DND-41 (cell line): ENCODE measurements around the gene NRF1.

Experiments used
- ATAC-seq: fragments of 200-7000 bp; cut with Tn5 transposase; 3 replicates; pipeline ENCODE4 v1.9.1; 2021; ENCODE audit warnings: low read depth; ENCODE audit not compliant: insufficient read depth
- DNase-seq: peaks from one replicate; pipeline ENCODE4 v3.0.0-alpha.2; 2020
- H2AFZ ChIP-seq: 2 replicates; pipeline ENCODE4 v1.6.0; 2012; ENCODE audit warnings: low read depth, low read length
- H3K27ac ChIP-seq: 2 replicates; pipeline ENCODE4 v1.5.1; 2012; ENCODE audit warnings: low read length, inconsistent platforms
- H3K27me3 ChIP-seq: fragments of 200-600 bp; sonication (generic); 2 replicates; pipeline ENCODE4 v1.6.0; 2012; ENCODE audit warnings: low read length, mild to moderate bottlenecking, inconsistent platforms; ENCODE audit not compliant: insufficient read depth, poor library complexity
- H3K36me3 ChIP-seq: 2 replicates; pipeline ENCODE4 v1.5.1; 2012; ENCODE audit warnings: low read length, inconsistent platforms; ENCODE audit not compliant: insufficient read depth
- H3K4me1 ChIP-seq: 2 replicates; pipeline ENCODE4 v1.5.1; 2012; ENCODE audit warnings: mild to moderate bottlenecking, low read length; ENCODE audit not compliant: insufficient read depth
- H3K4me2 ChIP-seq: 2 replicates; pipeline ENCODE4 v1.6.0; 2012; ENCODE audit warnings: mild to moderate bottlenecking, moderate library complexity, low read length, inconsistent platforms; ENCODE audit not compliant: insufficient read depth
- H3K4me3 ChIP-seq, 2 experiments: fragments of 200-600 bp in 1 of 2; shearing (Covaris generic) in 1 of 2; 2 replicates each; pipeline ENCODE4 v1.5.1; 2012 to 2016; ENCODE audit warnings: inconsistent platforms in 2 of 2, low read length in 2 of 2, mild to moderate bottlenecking in 2 of 2, low read depth in 1 of 2, moderate library complexity in 1 of 2
- H3K79me2 ChIP-seq: 2 replicates; pipeline ENCODE4 v1.6.0; 2012; ENCODE audit warnings: low read length, inconsistent platforms; ENCODE audit not compliant: insufficient read depth
- H3K9ac ChIP-seq: 2 replicates; pipeline ENCODE4 v1.6.0; 2012; ENCODE audit warnings: low read depth, mild to moderate bottlenecking, inconsistent platforms, low read length, moderate library complexity
- H3K9me3 ChIP-seq: 2 replicates; pipeline ENCODE4 v1.5.1; 2012; ENCODE audit warnings: low read length, moderate library complexity, mild to moderate bottlenecking, inconsistent platforms; ENCODE audit not compliant: insufficient read depth, severe bottlenecking
- H4K20me1 ChIP-seq: 2 replicates; pipeline ENCODE4 v1.6.0; 2012; ENCODE audit warnings: low read length; ENCODE audit not compliant: insufficient read depth
- EZH2 ChIP-seq: IDR thresholded peaks from 3 replicates; pipeline ENCODE4 v1.6.1; 2012; ENCODE audit warnings: borderline replicate concordance, low read depth, mild to moderate bottlenecking, moderate library complexity, low read length, inconsistent platforms; ENCODE audit not compliant: severe bottlenecking
- TF ChIP-seq, protein P1 (sequence below): IDR thresholded peaks from 2 replicates; pipeline ENCODE4 v1.5.1; 2012; ENCODE audit warnings: borderline replicate concordance, low read length, moderate library complexity, mild to moderate bottlenecking; ENCODE audit not compliant: poor library complexity, severe bottlenecking; ENCODE audit errors: extremely low read depth

Gene NRF1

GRCh38 chr7:129605960-129606614 is 5.4 kb upstream of the NRF1 start:
- Histone ChIP-seq H3K4me2 (no peak overlapping the region), H2AFZ (no peak overlapping the region), H3K36me3 (peaks cover 35% of the 10 kb centered on the region), H3K27me3 (no peaks in the 10 kb centered on the region), H3K27ac (no peak overlapping the region), H3K4me1 (peaks cover 19% of the 10 kb centered on the region), H3K9me3 (no peaks in the 10 kb centered on the region), H4K20me1 (0 out of 2 replicates have a peak, but pooled peaks cover 5% of the 10 kb centered on the region), H3K79me2 (peaks cover 20% of the 10 kb centered on the region), H3K9ac (no peak overlapping the region), H3K4me3 (no peak overlapping the region)
- ATAC-seq: no peak
- DNase-seq: no peak
- no peak for TF ChIP-seq EZH2
- TF ChIP-seq, protein P1, sequence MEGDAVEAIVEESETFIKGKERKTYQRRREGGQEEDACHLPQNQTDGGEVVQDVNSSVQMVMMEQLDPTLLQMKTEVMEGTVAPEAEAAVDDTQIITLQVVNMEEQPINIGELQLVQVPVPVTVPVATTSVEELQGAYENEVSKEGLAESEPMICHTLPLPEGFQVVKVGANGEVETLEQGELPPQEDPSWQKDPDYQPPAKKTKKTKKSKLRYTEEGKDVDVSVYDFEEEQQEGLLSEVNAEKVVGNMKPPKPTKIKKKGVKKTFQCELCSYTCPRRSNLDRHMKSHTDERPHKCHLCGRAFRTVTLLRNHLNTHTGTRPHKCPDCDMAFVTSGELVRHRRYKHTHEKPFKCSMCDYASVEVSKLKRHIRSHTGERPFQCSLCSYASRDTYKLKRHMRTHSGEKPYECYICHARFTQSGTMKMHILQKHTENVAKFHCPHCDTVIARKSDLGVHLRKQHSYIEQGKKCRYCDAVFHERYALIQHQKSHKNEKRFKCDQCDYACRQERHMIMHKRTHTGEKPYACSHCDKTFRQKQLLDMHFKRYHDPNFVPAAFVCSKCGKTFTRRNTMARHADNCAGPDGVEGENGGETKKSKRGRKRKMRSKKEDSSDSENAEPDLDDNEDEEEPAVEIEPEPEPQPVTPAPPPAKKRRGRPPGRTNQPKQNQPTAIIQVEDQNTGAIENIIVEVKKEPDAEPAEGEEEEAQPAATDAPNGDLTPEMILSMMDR: no peak

DNA sequence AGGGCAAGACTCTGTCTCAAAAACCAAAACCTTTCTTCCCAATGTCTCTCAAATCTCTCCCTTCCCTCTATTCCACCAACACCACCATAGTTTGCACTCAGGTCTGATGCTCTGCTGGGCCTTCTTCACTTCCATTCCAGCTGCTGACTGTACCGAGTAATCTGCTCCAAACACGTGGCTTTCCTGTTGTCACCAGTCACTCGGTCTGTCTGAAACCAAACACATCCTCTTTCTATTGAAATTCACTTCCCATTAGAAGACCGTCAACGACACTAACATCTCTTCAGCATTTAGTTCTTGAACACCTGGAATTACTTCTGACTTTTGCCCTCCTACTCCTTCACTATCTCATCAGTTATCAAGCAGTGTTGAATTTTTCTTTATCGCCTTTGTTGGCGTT is 4.7 kb upstream of the NRF1 start:
- Histone ChIP-seq H3K36me3 (peaks cover 35% of the 10 kb centered on the region), H2AFZ (no peak overlapping the region), H3K4me3 (no peak overlapping the region), H3K27me3 (no peaks in the 10 kb centered on the region), H3K79me2 (peaks cover 27% of the 10 kb centered on the region), H4K20me1 (0 out of 2 replicates have a peak, but pooled peaks cover 5% of the 10 kb centered on the region), H3K9ac (no peak overlapping the region), H3K9me3 (no peaks in the 10 kb centered on the region), H3K4me2 (no peak overlapping the region), H3K4me1 (peaks cover 19% of the 10 kb centered on the region), H3K27ac (no peak overlapping the region)
- DNase-seq: no peak
- ATAC-seq: no peak
- TF ChIP-seq EZH2: no peak
- TF ChIP-seq, protein P1: no peak

DNA sequence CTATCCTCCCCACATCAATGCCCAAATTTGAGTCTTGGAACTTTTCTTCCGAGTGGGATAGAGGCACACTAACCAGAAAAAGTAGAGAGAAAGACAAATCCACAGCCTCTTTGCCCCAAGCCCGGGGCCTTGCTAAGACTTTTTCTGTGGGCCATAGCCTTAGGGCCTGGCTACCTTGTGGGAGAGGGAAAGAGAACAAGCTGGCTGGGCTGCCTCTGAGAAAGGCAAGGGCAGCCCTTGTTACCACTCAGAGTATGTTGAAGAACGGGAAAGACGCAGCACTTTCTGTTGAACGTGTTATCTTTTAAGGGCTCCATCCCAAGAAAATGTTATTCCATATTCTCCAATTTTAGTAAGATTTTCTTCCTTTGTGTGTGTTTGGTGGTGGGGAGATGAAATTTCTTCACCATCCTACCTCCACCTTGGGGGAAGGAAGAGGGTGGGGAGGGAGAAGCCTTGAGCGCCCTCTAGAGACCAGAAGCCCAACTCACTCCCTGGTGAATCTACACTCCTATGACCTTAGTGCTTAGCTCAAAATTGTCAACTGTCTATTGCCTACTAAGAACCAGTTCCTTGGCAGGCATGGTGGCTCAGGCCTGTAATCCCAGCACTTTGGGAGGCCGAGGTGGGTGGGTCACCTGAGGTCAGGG is 3.9 kb upstream of the NRF1 start:
- no peak for ATAC-seq
- Histone ChIP-seq H3K27ac (no peak overlapping the region), H3K4me2 (no peak overlapping the region), H3K9me3 (no peaks in the 10 kb centered on the region), H3K4me3 (no peak overlapping the region), H3K9ac (no peak overlapping the region), H4K20me1 (peaks cover 10% of the 10 kb centered on the region), H3K36me3 (peaks cover 35% of the 10 kb centered on the region), H3K79me2 (peaks cover 35% of the 10 kb centered on the region), H2AFZ (no peak overlapping the region), H3K27me3 (no peaks in the 10 kb centered on the region), H3K4me1 (peaks cover 20% of the 10 kb centered on the region)
- TF ChIP-seq EZH2: no peak
- TF ChIP-seq, protein P1: peak; percentile 70
- peak; percentile 50 for DNase-seq
